GM23338 (cell line): ENCODE results near the gene TMEM151B.

Experiments used
- CREB1 ChIP-seq: fragments of 250-450 bp; sonication (Bioruptor Pico); IDR thresholded peaks from 2 replicates; pipeline ENCODE4 v1.5.0; 2020; ENCODE audit warnings: low read depth, mild to moderate bottlenecking, moderate library complexity
- CTCF ChIP-seq, 2 experiments: fragments of 200-600 bp in 1 of 2; sonication (generic) in 1 of 2; conservative IDR thresholded peaks; 2 replicates each; pipeline versions ENCODE4 v1.5.1 to v1.6.1; 2016 to 2017; ENCODE audit warnings: antibody characterized with exemption in 2 of 2, low read depth in 2 of 2, mild to moderate bottlenecking in 2 of 2, moderate library complexity in 1 of 2
- EZH2 ChIP-seq: fragments of 200-600 bp; sonication (generic); IDR thresholded peaks from one replicate; pipeline ENCODE4 v1.8.0; 2017; ENCODE audit warnings: antibody characterized with exemption, mild to moderate bottlenecking, low read depth; ENCODE audit not compliant: unreplicated experiment
- EZH2phosphoT487 ChIP-seq: fragments of 200-600 bp; sonication (generic); IDR thresholded peaks from one replicate; pipeline ENCODE4 v1.8.1; 2018; ENCODE audit warnings: antibody characterized with exemption; ENCODE audit not compliant: unreplicated experiment
- NANOG ChIP-seq: IDR thresholded peaks from 2 replicates; pipeline ENCODE4 v1.6.1; 2016; ENCODE audit warnings: antibody characterized with exemption, borderline replicate concordance
- POLR2AphosphoS5 ChIP-seq: IDR thresholded peaks from 2 replicates; pipeline ENCODE4 v1.6.1; 2016; ENCODE audit warnings: antibody characterized with exemption, low read depth
- REST ChIP-seq: IDR thresholded peaks from one replicate; pipeline ENCODE4 v1.6.1; 2018; ENCODE audit warnings: antibody characterized with exemption; ENCODE audit not compliant: unreplicated experiment
- ZNF331 ChIP-seq: fragments of 250-450 bp; sonication (Bioruptor Pico); IDR thresholded peaks from 2 replicates; pipeline ENCODE4 v1.5.0; 2020; ENCODE audit warnings: low read depth, mild to moderate bottlenecking, moderate library complexity
- ZNF462 ChIP-seq: fragments of 250-450 bp; sonication (Bioruptor Pico); IDR thresholded peaks from 2 replicates; pipeline ENCODE4 v1.5.0; 2020; ENCODE audit warnings: mild to moderate bottlenecking, moderate library complexity

DNA sequence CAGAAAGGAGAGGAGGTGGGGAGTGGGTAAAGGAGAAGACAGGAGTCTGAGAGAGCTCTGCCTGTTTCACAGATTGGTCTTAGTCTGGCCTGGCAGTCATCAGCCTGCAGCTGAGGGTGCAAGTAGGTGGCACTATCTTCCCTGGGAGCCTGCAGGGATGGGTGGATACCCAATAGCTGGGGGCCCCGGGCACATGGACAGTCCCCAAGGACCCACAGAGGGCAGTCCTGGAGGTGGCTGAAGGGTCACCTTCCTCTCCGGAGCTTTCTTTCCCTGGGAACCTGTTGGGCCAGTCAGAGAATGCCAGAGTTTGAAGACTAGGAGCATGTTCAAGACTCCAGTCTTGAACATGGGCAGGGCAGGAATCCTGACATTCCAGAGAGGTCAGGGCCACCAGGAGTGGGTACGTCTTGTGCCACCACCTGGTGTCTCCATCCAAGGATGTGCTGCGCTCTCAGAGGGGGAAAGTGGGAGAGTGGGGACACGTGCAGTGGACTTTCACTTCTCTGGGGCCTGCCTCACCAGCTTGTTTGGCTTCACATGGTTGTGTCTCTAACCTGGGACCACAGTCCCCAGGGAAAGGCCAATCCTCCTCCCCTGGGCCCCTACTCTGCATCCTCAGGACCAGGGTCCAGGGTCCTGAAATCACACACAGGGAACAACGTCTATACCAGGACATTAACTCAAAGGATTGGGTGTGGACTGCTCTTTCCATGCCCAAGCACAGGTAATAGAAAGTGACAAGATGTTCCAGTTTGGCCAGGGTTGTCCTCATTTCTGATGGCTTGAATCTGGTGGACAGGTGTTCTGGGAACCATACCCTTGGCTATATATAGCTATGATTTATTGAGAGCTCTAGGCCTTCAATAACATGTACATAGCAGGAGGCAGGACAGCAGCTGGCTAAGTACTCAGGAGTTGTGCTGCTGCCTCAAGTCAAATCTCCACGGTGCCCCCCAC lies 24.9 kb downstream of the TMEM151B start:
- TF ChIP-seq EZH2 (no peak), EZH2phosphoT487 (no peak), CREB1 (CRISPR knock-in tag) (no peak), CTCF (conservative IDR thresholded peaks at IDR 0.05; ENCODE audit: low read depth in 2 of 2) (no peak), POLR2AphosphoS5 (no peak), ZNF331 (no peak), REST (no peak), NANOG (no peak), ZNF462 (CRISPR knock-in tag) (no peak)
